Mesendoderm (in vitro differentiated cells): Measurements from ENCODE around the gene LITAF.
A peak's percentile ranks its signal among the peaks of the same experiment; 100 is the strongest.
"Not testable (repeated sequence)": the region's sequence is repeated elsewhere in the genome, so short reads cannot be mapped to it uniquely, and the experiment has no call there.

Experiments used
- DNase-seq: peaks from one replicate; pipeline ENCODE4 v3.0.0; 2013
- H2AK5ac ChIP-seq: 2 replicates; pipeline ENCODE4 v1.6.1; 2013; ENCODE audit warnings: low read length, inconsistent platforms
- H2BK120ac ChIP-seq: 2 replicates; pipeline ENCODE4 v1.6.1; 2013; ENCODE audit warnings: low read depth, mild to moderate bottlenecking, low read length, moderate library complexity, mixed read lengths
- H2BK15ac ChIP-seq: replicated peaks from 2 replicates; pipeline ENCODE4 v1.6.1; 2013; ENCODE audit warnings: low read depth, mild to moderate bottlenecking, moderate library complexity
- H2BK5ac ChIP-seq: 2 replicates; pipeline ENCODE4 v1.6.1; 2013; ENCODE audit warnings: low read length, inconsistent platforms
- H3K18ac ChIP-seq: 2 replicates; pipeline ENCODE4 v1.6.1; 2013; ENCODE audit warnings: mild to moderate bottlenecking, low read length, mixed read lengths
- H3K23ac ChIP-seq: one replicate; pipeline ENCODE4 v1.6.1; 2013; ENCODE audit warnings: low read length
- H3K27ac ChIP-seq: 2 replicates; pipeline ENCODE4 v1.5.1; 2013; ENCODE audit warnings: low read depth, mild to moderate bottlenecking, inconsistent platforms, low read length, moderate library complexity
- H3K27me3 ChIP-seq: 2 replicates; pipeline ENCODE4 v1.6.1; 2013; ENCODE audit warnings: low read length, control low read depth, mild to moderate bottlenecking, inconsistent platforms; ENCODE audit not compliant: insufficient read depth, poor library complexity
- H3K36me3 ChIP-seq: 2 replicates; pipeline ENCODE4 v1.6.1; 2013; ENCODE audit warnings: low read length, inconsistent platforms; ENCODE audit not compliant: control insufficient read depth, insufficient read depth
- H3K4ac ChIP-seq: one replicate; pipeline ENCODE4 v1.6.1; 2013; ENCODE audit warnings: low read depth, mild to moderate bottlenecking, low read length, moderate library complexity
- H3K4me1 ChIP-seq: 2 replicates; pipeline ENCODE4 v1.6.1; 2013; ENCODE audit warnings: low read depth, low read length, inconsistent platforms; ENCODE audit not compliant: control insufficient read depth
- H3K4me2 ChIP-seq: 2 replicates; pipeline ENCODE4 v1.6.1; 2013; ENCODE audit warnings: low read length
- H3K4me3 ChIP-seq: 2 replicates; pipeline ENCODE4 v1.5.1; 2013; ENCODE audit warnings: mild to moderate bottlenecking, low read length
- H3K56ac ChIP-seq: one replicate; pipeline ENCODE4 v1.6.1; 2013; ENCODE audit warnings: low read length
- H3K79me1 ChIP-seq: 2 replicates; pipeline ENCODE4 v1.6.1; 2013; ENCODE audit warnings: low read length, inconsistent platforms
- H3K79me2 ChIP-seq: 2 replicates; pipeline ENCODE4 v1.6.1; 2013; ENCODE audit warnings: mild to moderate bottlenecking, low read length; ENCODE audit not compliant: control insufficient read depth, insufficient read depth
- H3K9ac ChIP-seq: 2 replicates; pipeline ENCODE4 v1.6.1; 2013; ENCODE audit warnings: low read length, inconsistent platforms
- H4K5ac ChIP-seq: one replicate; pipeline ENCODE4 v1.6.1; 2013; ENCODE audit warnings: low read length
- H4K8ac ChIP-seq: one replicate; pipeline ENCODE4 v1.6.1; 2013; ENCODE audit warnings: low read depth, mild to moderate bottlenecking, control low read depth, low read length, moderate library complexity
- WGBS: extraction: QIAGEN DNeasy Blood & Tissue Kit; methylation state at CpG from one replicate; pipeline ENCODE4 v1.1.7; 2013; ENCODE audit warnings: low lambda C conversion rate, missing lambda C conversion rate; ENCODE audit not compliant: insufficient coverage; ENCODE audit errors: extremely low coverage; 5-methylcytosine and 5-hydroxymethylcytosine counted together

Gene LITAF

DNA sequence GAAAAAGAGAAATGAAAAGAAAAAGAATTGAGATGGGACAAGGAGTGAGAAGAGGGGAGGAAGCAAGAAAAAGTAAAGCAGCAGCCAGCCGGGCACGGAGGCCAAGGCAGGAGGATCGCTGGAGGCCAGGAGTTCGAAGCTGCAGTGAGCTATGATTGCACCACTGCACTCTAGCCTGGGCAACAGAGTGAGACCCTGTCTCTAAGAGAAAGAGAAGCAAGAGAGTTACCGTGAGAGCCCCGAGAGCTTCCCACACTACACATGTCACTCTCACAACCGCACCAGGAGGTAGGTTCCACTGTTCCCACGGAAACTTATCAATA lies 18.8 kb upstream of the LITAF start:
- Histone ChIP-seq H3K23ac (no peak overlapping the region), H3K4me1 (no peaks in the 10 kb centered on the region), H3K27ac (no peak overlapping the region), H2BK5ac (no peak overlapping the region), H4K8ac (no peak overlapping the region), H2BK15ac (no peak overlapping the region), H3K56ac (no peak overlapping the region), H3K36me3 (no peaks in the 10 kb centered on the region), H3K79me2 (no peaks in the 10 kb centered on the region), H3K4ac (no peak overlapping the region), H2AK5ac (no peak overlapping the region), H3K27me3 (no peaks in the 10 kb centered on the region), H3K9ac (no peak overlapping the region), H3K4me3 (no peak overlapping the region), H4K5ac (no peak overlapping the region), H3K4me2 (no peak overlapping the region), H2BK120ac (no peak overlapping the region), H3K18ac (no peak overlapping the region), H3K79me1 (no peaks in the 10 kb centered on the region)
- WGBS = no CpG with 5 or more reads among the region's 8 CpGs
- DNase-seq = no peak

DNA sequence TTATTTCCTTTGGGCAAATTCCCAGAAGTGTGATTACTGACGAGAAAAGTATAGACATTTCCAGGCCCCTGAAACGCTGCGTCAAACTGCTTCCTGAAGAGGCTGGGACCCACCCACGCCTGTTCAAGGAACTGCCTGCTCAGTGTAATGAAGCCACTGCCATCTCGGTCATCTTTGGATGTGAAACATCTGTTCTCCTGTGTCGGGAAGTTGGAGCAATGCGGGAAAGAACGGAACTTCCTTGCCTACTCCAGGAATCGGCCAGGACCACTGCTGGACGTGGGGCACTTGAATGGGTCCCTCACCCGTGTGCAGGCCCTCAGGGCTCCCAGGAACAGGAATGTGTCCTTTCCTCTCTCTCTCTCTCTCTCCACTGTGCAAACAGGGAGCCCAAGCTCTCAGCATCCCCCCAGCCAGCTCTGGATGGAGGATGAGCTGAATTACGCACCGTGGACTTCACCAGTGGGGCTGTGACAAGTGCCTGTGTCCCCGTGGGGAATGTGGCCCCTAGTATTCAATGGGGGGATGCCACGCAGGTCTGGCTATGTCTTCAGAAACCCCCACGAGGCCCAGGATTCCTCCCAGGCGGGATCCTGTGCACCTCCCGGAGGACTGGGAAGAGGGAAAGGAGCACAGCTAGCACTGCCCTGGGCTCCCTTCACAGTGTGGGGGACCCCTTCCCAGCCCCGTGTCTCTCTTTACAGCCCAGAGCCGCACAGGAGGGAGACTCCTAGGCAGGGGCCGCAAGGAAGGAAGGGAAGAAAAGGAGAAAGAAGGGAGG lies 18.3 kb upstream of the LITAF start:
- Histone ChIP-seq H3K36me3 (no peaks in the 10 kb centered on the region), H3K23ac (no peak overlapping the region), H2BK120ac (no peak overlapping the region), H3K4ac (no peak overlapping the region), H3K9ac (no peak overlapping the region), H3K56ac (peak overlapping the region; percentile 15), H4K5ac (no peak overlapping the region), H2BK15ac (no peak overlapping the region), H3K18ac (no peak overlapping the region), H3K4me2 (no peak overlapping the region), H2AK5ac (no peak overlapping the region), H3K27me3 (no peaks in the 10 kb centered on the region), H3K79me1 (no peaks in the 10 kb centered on the region), H3K4me3 (no peak overlapping the region), H4K8ac (no peak overlapping the region), H3K79me2 (no peaks in the 10 kb centered on the region), H3K4me1 (no peaks in the 10 kb centered on the region), H3K27ac (no peak overlapping the region), H2BK5ac (no peak overlapping the region)
- DNase-seq = no peak
- no CpG with 5 or more reads among the region's 21 CpGs for WGBS

DNA sequence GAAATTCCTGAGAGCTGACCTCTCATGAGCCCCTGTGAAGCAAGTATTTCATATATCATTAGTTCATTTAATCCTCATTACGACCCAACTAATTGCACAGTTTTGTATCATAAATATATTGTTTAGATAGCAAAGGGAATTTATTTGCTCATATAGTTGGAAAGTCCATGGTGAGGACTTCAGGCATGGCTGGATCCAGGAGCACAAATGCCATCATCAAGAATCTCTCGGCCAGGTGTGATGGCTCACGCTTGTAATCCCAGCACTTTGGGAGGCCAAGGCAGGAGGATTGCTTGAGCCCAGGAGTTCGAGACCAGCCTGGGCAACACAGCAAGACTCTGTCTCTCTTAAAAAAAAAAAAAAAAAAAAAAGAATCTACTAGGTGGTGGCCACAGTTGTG lies 17.6 kb upstream of the LITAF start:
- H3K4ac ChIP-seq, H2BK120ac ChIP-seq, H3K56ac ChIP-seq, H4K5ac ChIP-seq, H3K27me3 ChIP-seq, H4K8ac ChIP-seq, H2BK5ac ChIP-seq, H2BK15ac ChIP-seq, H3K18ac ChIP-seq, H3K23ac ChIP-seq, H3K4me1 ChIP-seq, H3K27ac ChIP-seq, DNase-seq, H2AK5ac ChIP-seq, H3K4me2 ChIP-seq, H3K4me3 ChIP-seq, H3K9ac ChIP-seq, H3K79me1 ChIP-seq, H3K79me2 ChIP-seq, H3K36me3 ChIP-seq: not testable (repeated sequence)
- no CpG with 5 or more reads among the region's 4 CpGs for WGBS

DNA sequence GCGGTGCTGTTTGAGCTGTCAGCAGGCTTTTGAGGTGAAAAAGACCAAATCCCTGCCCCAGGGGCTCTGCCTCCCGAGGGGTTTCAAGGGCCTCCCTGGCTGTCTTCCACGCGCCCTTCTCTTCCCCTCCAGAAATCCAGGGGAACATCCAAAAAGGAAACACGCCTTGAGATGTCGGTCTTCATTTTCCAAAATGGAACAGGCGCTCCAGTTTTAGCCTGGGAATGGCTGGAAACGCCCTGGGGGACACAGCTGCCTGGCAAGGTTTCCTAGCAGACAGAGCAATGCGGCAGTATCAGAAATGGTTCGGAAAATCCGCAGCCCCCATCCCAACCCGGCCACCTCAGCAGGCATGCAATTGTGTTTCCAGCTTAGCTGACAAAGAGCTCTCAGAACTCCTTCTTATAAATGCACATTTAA lies 16.6 kb upstream of the LITAF start:
- Histone ChIP-seq H3K36me3 (no peaks in the 10 kb centered on the region), H3K27me3 (no peaks in the 10 kb centered on the region), H2BK5ac (no peak overlapping the region), H2BK15ac (no peak overlapping the region), H3K79me1 (no peaks in the 10 kb centered on the region), H3K4me3 (no peak overlapping the region), H3K4me1 (no peaks in the 10 kb centered on the region), H3K18ac (no peak overlapping the region), H2AK5ac (no peak overlapping the region), H3K23ac (no peak overlapping the region), H3K9ac (no peak overlapping the region), H3K79me2 (no peaks in the 10 kb centered on the region), H2BK120ac (no peak overlapping the region), H3K4me2 (no peak overlapping the region), H3K27ac (no peak overlapping the region), H3K56ac (no peak overlapping the region), H3K4ac (no peak overlapping the region), H4K5ac (no peak overlapping the region), H4K8ac (no peak overlapping the region)
- WGBS = no CpG with 5 or more reads among the region's 12 CpGs
- no peak for DNase-seq

DNA sequence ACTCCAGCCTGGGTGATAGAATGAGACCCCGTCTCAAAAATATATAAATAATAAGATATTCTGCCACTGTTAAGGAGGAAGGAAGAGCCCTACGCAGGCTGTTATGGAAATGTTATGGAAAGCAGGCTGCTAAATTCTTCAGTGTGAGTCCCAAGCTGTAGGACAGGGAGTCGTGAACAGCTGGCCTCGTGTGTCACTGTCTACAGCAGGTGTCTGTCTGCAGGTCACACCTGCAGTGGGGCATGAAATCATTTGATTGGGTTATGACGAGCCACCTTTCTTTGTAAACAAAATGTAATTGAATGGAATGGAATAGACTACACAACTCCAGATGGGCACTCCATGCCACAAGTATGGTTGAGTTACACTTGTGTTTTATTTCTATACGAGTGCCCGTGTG lies 15.6 kb upstream of the LITAF start:
- no peaks in the 10 kb centered on the region for H3K79me1 ChIP-seq
- H2BK5ac ChIP-seq = no peak overlapping the region
- no peaks in the 10 kb centered on the region for H3K36me3 ChIP-seq
- H3K4me3 ChIP-seq = no peak overlapping the region
- H3K9ac ChIP-seq = no peak overlapping the region
- H4K8ac ChIP-seq = no peak overlapping the region
- H3K18ac ChIP-seq = no peak overlapping the region
- WGBS = no CpG with 5 or more reads among the region's 7 CpGs
- no peak overlapping the region for H3K23ac ChIP-seq
- H4K5ac ChIP-seq = no peak overlapping the region
- H3K27ac ChIP-seq = no peak overlapping the region
- no peak overlapping the region for H2BK15ac ChIP-seq
- no peak overlapping the region for H3K56ac ChIP-seq
- no peaks in the 10 kb centered on the region for H3K79me2 ChIP-seq
- H3K4me1 ChIP-seq = no peaks in the 10 kb centered on the region
- H3K4ac ChIP-seq = no peak overlapping the region
- no peak for DNase-seq
- H3K27me3 ChIP-seq = no peaks in the 10 kb centered on the region
- H2BK120ac ChIP-seq = no peak overlapping the region
- no peak overlapping the region for H3K4me2 ChIP-seq
- H2AK5ac ChIP-seq = no peak overlapping the region

DNA sequence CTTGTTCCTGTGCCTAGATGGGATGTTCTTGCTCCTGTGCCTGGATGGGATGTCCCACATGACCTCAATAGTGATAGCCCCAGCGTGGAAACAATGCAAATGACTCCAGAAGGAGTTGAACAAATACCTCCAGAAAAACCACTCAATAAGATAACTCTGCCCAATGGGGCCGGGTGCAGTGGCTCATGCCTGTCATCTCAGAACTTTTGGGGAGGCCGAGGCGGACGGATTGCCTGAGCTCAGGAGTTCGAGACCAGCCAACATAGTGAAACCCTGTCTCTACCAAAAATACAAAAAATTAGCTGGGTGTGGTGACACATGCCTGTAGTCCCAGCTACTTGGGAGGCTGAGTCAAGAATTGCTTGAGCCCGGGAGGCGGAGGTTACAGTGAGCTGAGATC lies 15.2 kb upstream of the LITAF start:
- Histone ChIP-seq H2AK5ac (no peak overlapping the region), H3K27me3 (no peaks in the 10 kb centered on the region), H2BK5ac (no peak overlapping the region), H2BK120ac (no peak overlapping the region), H2BK15ac (no peak overlapping the region), H3K56ac (no peak overlapping the region), H4K5ac (no peak overlapping the region), H3K23ac (no peak overlapping the region), H3K18ac (no peak overlapping the region), H3K79me2 (no peaks in the 10 kb centered on the region), H3K4me1 (no peaks in the 10 kb centered on the region), H3K79me1 (no peaks in the 10 kb centered on the region), H3K27ac (no peak overlapping the region), H4K8ac (no peak overlapping the region), H3K36me3 (no peaks in the 10 kb centered on the region), H3K9ac (no peak overlapping the region), H3K4me2 (no peak overlapping the region), H3K4ac (no peak overlapping the region), H3K4me3 (no peak overlapping the region)
- no CpG with 5 or more reads among the region's 8 CpGs for WGBS
- DNase-seq = no peak
